GM18508 (cell line): Measurements from ENCODE around the gene RNF208.

Experiments used
- ATAC-seq: cut with Tn5 transposase; IDR thresholded peaks from one replicate; pipeline ENCODE4 v1.9.1; 2021; ENCODE audit warnings: moderate number of reproducible peaks; ENCODE audit not compliant: insufficient read depth, unreplicated experiment

RNF208 gene

GRCh38 chr9:137215196-137215986, 6.6 kb downstream of the RNF208 start:
- no peak for ATAC-seq

- ATAC-seq = no peak
Observed at GRCh38 chr9:137214620-137215019, 7.4 kb downstream of the RNF208 start.

- no peak for ATAC-seq
Observed at GRCh38 chr9:137213160-137214060, 8.6 kb downstream of the RNF208 start.

GRCh38 chr9:137212520-137212919, 9.5 kb downstream of the RNF208 start:
- no peak for ATAC-seq

GRCh38 chr9:137211532-137211931, 10.5 kb downstream of the RNF208 start:
- ATAC-seq = no peak

GRCh38 chr9:137206602-137207001, 15.4 kb downstream of the RNF208 start:
- ATAC-seq = no peak

- ATAC-seq = no peak
Observed at GRCh38 chr9:137205126-137206069, 16.6 kb downstream of the RNF208 start, which contains the start of the genes NDOR1 and TMEM203. Gene NDOR1 (plus strand): TSS chr9:137205700. CDS start chr9:137205778, 78 bp downstream. Gene TMEM203 (minus strand): TSS chr9:137205648. CDS start chr9:137205414, 234 bp downstream.

GRCh38 chr9:137204731-137205125, 17.3 kb downstream of the RNF208 start:
- ATAC-seq = no peak

GRCh38 chr9:137202966-137203365, 19.1 kb downstream of the RNF208 start:
- ATAC-seq = no peak

GRCh38 chr9:137201205-137201868, 20.7 kb downstream of the RNF208 start:
- ATAC-seq = no peak

GRCh38 chr9:137200311-137201204, 21.5 kb downstream of the RNF208 start, which contains the start of gene TPRN:
Gene TPRN (minus strand): TSS chr9:137200741. CDS start chr9:137200711, 30 bp downstream.
- ATAC-seq = peak; percentile 69

GRCh38 chr9:137199411-137200121, 22.5 kb downstream of the RNF208 start:
- no peak for ATAC-seq

- ATAC-seq = no peak
Observed at GRCh38 chr9:137198902-137199283, 23.1 kb downstream of the RNF208 start.

- ATAC-seq = no peak
Observed at GRCh38 chr9:137198051-137198901, 23.8 kb downstream of the RNF208 start.

GRCh38 chr9:137195525-137196220, 26.4 kb downstream of the RNF208 start:
- ATAC-seq = no peak

- no peak for ATAC-seq
Observed at GRCh38 chr9:137194909-137195308, 27.1 kb downstream of the RNF208 start.
